SH-SY5Y (cell line): ENCODE results near the gene NCLN.

Source experiments
- GATA2 ChIP-seq: IDR thresholded peaks from 2 replicates; pipeline ENCODE4 v1.6.1; 2011; ENCODE audit warnings: mild to moderate bottlenecking, low read depth, low read length
- GATA3 ChIP-seq: IDR thresholded peaks from 2 replicates; pipeline ENCODE4 v1.6.1; 2011; ENCODE audit warnings: low read depth, mild to moderate bottlenecking, low read length, moderate library complexity

- TF ChIP-seq GATA2 (no peak), GATA3 (no peak)
Measured at GRCh38 chr19:3150739-3151329, 34.9 kb upstream of the NCLN start.
